ENCODE data around the gene RNF133.
"Not testable (repeated sequence)": the region's sequence is repeated elsewhere in the genome, so short reads cannot be mapped to it uniquely, and the experiment has no call there.

Gene RNF133

DNA sequence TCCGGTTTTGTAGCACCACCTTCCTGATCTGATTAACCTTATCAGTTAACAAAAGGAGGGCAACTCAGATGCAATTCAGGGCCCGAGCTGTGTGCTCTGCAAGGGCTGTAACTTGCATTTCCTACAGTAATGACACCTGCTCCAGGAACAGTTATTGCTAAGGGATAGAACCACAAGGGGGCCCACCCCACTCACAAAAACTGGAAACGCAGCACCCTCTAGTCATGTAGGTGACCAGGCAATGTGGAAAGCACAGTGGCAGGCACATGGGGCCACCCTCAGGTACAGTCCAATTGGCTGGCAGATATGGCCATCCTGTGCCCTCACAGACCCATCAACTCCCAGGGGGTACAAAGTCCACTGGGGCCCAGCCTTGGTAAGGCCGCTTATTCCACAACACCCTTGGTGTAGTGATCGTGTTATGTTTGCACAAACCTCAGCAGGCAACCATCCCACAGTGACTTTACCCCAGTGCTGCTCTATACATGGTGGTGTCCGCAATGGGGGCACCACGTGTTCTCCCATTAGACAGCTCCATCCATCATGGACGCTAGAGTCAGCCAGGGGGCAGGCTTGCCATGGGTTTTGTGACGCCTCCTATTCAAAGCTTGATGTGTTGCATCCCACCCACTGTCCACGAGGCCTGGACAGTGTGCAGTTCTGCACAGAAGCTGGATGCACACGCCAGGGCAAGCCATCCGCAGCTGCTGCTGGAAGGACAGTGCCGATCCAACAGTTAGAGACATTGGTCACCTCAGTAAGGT, 9.4 kb downstream of the RNF133 start:
- DNase-seq (ENCODE audit: low read depth, low spot score): no peak

DNA sequence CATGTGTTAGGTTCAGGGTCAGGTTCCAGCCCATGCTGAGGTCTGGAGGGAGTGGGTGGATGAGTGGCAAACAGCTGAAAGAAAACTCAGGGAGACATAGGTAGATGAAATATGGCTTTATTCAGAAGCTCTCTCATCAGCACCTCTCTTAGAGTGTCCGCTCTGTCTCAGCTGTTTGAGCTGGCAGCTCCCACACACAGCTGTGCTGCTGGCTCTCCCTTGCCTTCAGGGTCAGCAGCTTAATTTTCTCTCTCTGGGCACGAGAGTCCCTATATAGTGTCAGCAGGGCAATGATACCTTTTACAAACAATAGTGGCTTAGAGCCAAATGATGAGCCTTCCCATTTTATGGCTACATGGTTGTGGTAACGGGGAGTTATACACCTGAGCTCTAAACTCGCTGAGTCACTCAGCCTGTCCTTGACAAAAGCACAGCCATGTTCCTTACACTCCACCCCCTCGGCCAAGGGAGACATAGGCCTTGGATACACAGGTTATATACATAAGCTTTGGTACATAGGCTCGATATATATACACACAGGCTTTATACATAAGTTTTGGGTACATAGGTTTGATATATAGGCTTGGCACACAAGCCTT, 10.4 kb downstream of the RNF133 start:
- no peak for DNase-seq (ENCODE audit: low read depth, low spot score)

DNA sequence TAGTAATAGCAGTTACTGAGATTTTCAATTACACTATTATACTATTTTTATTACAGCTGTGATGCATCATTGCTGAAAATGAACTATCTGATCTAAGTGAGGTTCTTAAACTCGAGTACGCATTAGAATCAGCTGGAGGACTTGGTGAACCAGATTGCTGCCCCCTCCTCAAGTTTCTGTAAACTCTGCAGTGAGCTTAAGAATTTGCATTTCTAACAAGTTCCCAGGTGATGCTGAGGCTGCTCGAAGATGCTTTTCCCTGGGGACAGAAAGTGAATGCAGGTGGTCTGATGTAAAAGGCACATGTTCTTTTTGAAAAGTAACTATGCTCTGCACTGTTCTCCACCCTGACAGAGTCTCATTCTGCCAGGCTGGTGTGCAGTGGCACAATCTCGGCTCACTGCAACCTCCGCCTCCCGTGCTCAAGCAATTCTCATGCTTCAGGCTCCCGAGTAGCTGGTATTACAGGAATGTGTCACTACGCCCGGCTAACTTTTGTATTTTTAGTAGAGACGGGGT, 12.5 kb downstream of the RNF133 start:
- no peak for DNase-seq (ENCODE audit: low read depth, low spot score)

DNA sequence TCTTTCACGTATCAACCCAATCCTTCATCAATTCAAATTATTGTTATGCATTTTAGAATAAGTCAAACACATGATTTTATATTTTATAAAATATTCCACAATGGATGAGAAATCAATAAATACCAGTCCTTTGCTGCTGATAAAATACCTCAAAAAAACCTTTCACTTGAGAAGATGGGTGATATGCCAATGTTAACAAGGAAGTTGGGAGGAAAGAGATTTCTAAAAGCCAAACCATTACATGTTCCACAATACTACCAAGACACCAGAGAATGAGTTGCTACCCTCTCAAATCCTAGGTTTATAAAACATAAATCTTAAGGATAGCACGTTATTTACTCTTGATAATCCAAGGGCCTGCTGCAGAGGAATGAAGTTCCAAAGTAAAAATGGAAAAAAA, 14.4 kb downstream of the RNF133 start:
- DNase-seq (ENCODE audit: low read depth, low spot score): no peak

DNA sequence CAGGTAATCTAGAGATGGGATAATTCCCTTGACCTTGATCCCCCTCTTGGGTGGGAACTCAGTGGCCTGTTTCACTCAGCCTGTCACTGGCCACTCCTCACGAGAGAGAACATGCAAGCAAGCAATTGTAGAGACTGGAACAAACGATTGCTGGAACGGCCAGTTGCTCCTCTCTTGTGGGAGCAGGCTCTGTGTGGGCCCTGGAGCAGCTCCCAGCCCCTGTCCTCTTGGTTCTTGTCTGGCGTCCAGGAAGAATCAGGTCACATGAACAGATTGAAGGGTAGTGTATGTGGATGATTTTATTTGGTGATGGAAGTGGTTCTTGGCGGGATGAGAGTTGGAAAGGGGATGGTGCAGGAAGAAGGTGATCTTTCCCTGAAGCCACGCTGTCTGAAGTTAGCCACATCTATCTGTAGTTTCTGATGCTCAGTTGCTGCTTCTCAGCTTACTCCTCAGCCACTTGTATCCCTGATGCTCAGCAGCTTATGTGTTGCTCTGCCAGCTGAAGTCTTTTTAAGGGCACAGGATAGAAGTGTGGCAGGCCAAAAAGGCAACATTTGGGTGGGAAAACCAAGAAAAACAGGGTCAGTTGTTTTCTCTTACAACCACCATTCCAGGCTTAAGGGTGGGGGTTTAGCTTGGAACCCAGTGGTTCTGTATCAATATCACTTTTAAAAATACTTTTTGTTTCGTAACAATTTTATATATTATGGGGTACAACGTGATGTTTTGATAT, 15.9 kb downstream of the RNF133 start:
- no peak for DNase-seq (ENCODE audit: low read depth, low spot score)

DNA sequence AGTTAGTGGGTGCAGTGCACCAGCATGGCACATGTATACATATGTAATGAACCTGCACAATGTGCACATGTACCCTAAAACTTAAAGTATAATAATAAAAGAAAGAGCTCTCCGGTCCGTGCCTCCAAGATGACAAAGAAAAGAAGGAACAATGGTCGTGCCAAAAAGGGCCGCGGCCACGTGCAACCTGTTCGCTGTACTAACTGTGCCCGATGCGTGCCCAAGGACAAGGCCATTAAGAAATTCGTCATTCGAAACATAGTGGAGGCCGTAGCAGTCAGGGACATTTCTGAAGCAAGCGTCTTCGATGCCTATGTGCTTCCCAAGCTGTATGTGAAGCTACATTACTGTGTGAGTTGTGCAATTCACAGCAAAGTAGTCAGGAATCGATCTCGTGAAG, 17.7 kb downstream of the RNF133 start:
- DNase-seq (ENCODE audit: low read depth, low spot score): not testable (repeated sequence)

DNA sequence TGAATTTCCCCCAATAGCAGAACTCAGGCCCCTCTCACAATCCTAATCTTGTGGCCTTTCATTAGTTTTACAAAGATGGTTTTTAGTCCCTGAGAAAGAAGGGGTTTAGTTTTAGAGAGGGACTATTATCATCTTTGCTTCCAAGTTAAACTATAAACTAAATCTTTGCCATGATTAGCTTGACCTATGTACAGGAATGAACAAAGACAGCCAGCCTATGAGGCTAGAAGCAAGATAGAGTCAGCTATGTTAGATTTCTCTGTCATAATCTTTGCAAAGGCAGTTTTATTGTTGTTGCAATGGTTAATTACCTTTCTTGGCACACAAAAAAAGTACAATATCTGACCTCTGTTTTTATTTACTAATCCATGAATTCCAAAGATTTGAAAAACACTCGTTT, 19.1 kb downstream of the RNF133 start:
- DNase-seq (ENCODE audit: low read depth, low spot score): no peak

DNA sequence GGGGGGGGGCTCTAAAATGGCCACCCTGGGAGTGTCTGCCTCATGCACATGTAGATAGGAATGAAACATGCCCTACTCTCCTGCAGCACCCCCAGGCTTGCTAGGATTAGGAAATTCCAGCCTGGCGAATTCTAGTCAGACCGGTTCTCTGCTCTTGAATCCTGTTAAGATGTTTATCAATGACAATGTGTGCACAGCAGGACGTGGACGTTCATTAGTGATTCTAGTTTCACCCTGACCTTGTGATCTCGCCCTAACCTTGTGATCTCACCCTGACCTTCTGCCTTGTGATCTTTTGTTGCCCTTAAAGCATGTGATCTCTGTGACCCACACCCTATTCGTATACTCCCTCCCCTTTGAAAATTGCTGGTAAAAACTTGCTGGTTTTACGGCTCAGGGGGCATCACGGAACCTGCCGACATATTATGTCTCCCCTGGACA, 19.6 kb downstream of the RNF133 start:
- DNase-seq (ENCODE audit: low read depth, low spot score): not testable (repeated sequence)

DNA sequence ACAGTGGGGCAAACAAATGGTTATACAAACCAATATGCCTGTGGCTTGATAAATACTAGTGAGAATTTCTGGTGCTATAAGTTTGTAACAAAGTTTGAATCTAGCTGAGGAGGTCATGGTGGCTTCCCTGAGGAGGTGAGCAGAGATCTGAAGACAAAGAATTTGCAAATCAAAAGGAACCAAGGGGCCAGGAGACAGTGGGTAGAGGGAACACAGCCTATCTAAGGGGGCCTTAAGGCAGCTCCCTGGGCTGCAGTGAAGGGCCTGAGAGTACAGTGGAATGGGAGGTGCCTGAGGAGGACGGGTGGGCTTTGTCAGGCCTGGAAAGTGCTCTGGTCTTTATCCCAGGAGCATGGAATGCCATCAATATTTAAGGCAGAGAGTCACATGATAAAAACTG, 21.8 kb downstream of the RNF133 start:
- DNase-seq (ENCODE audit: low read depth, low spot score): no peak

DNA sequence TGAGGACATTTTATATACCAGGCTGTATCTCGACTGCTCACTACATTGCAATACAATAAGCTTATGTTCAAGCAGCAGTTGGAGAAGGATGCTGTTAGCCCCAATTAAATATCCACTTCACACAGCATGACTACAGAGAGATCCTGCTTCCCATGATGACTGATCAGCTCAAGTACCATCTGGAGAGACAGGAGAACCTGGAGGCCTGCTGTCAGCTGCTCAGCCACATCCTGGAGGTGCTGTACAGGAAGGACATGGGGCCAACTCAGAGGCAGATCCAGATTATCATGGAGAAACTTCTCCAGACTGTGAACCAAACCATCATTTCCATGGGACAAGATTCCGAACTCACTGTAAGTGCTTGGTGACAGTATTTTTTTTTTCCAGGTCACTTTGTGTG, 22.5 kb downstream of the RNF133 start:
- DNase-seq (ENCODE audit: low read depth, low spot score): no peak

DNA sequence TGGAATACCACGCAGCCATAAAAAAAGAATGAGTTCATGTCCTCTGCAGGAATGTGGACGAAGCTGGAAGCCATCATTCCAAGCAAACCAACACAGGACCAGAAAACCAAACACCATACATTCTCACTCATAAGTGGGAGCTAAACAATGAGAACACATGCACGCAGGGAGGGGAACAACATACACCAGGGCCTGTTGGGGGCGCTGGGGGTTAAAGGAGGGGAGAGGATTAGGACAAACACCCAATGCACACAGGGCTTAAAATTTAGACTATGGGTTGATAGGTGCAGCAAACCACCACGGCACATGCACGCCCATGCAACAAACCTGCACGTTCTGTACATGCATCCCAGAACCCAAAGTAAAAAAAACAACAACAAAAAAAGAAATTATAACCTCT, 23.3 kb downstream of the RNF133 start:
- DNase-seq (ENCODE audit: low read depth, low spot score): no peak

DNA sequence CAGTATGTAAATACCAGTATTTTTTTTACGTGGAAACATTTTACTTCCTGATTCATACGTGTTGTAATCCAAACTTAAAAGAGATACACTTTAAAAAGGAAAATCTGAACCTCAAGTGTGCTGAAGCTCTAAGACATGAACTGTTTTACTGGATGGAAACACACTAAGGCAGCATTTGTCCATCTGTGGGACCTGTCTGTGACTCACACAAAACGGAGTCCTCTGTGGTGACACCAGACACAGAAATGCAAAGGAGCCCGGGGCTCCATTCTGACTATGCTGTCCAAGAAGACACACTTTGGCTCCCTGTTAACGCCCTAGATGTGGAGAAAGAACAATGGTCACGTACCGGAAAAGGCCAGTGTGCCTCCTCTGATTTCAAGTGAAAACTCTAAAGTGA, 23.9 kb downstream of the RNF133 start:
- DNase-seq (ENCODE audit: low read depth, low spot score): no peak

DNA sequence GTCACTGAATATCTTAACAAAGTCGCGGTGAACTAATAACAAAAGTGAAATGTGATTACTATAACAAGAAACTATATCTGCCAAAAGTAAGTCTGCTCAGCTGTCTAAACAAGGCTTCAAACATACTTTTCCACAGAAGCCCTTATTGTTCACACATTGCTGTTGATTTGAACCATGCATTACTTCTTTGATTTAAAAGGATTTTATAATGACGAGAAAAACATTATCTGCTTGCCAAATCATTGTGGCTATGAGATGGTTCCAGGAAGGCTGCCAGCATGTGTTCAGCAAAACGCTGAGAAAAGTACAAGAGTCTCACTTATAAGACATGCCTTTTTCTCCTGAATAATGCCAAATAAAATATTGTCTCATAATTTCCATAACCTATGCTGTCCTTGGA, 24.4 kb downstream of the RNF133 start:
- DNase-seq (ENCODE audit: low read depth, low spot score): peak; percentile 50

DNA sequence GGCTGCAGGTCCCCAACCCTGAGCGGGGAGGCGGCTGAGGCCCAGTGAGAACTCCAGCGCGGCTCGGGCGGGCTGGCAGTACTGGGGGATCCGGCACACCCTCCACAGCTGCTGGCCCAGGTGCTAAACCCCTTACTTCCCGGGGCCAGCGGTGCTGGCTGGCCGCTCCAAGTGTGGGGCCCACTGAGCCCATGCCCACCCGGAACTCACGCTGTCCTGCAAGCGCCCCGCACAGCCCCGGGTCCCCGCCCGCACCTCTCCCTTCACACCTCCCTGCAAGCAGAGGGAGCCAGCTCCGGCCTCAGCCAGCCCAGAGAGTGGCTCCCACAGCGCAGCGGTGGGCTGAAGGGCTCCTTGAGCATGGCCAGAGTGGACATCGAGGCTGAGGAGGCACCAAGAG, 25.0 kb downstream of the RNF133 start:
- no peak for DNase-seq (ENCODE audit: low read depth, low spot score)

DNA sequence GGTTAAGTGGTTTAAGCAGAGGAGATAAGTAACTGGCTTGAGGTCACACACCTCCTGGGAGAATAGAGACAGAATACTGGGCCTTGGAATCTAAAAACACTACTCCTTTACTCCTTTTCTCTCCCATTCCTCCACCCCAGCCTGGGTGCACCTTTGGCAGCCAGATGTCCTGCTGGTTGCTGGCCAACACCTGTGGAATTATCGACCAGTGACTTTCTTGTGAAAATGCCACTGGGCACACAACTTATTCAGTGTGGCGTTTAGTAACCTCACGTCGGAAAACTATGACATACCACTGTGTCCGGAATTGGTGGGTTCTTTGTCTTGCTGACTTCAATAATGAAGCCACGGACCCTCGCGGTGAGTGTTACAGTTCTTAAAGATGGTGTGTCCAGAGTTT, 26.4 kb downstream of the RNF133 start:
- DNase-seq (ENCODE audit: low read depth, low spot score): no peak

DNA sequence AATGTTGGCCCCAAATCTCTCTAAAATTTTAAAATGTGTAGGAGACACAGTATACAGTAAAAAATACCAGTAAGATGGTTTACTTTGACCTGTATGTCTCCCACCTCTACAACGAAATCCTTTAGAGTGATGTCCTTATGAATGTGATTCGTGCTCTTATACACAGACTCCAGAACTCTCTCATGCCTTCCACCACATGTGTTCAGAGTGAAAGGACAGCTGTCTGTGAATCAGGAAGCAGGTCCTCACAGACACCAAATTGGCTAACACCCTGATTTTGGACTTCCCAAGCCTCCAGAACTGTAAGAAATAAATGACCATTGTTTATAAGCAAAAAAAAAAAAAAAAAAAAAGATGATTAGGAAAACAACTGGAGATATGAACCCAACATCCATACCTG, 35.2 kb downstream of the RNF133 start:
- no peak for DNase-seq (ENCODE audit: low read depth, low spot score)

DNA sequence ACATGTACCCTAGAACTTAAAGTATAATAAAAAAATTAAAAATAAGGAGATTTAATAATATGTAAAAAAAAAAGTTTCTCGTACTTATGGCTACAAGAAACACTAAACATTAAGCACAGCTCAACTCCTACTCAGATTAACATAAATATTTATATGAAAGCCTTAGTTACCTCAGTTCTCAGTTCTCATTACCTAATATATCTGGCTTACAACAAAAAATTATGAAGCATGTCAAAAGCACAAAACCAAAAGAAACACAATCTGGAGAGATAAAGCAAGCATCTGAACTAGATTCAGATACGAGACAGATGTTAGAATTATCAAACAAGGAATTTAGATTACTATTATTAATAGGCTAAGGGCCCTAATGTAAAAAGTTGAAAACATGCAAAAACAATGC, 40.1 kb downstream of the RNF133 start:
- no peak for DNase-seq (ENCODE audit: low read depth, low spot score)

DNA sequence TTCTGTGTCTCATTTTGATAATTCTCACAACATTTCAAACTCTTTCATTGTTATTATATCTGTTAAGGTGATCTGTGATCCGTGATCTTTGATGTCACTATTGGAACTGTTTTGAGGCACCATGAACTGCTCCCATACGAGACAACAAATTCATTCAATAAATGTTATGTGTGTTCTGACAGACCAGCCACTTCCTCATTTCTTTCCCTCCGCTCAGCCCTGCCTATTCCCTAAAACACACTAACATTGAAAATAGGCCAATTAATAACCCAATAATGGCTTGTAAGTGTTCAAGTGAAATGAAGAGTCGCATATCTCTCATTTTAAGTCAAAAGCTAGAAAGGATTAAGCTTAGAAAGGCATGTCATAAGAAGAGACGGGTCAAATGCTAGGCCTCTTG, 45.2 kb downstream of the RNF133 start:
- no peak for DNase-seq (ENCODE audit: low read depth, low spot score)

DNA sequence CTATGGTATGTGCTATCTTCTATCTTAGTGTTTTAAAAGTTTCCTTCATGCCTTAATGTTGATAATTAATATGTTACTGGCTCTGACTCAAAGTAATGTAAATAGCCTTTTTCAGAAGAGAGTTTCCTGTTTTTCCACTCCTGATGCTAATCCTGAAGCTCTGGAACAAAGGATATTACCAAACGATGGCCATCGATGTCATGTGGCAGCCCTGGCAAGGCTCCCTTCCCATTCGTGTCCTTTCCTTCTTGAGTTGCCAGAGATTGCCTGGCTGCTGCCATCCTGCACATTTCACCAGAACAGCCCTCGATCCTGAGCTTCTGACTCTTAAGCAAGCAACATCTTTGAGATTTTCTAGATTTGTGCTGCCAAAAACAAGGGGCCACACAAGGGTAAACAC, 46.0 kb downstream of the RNF133 start:
- DNase-seq (ENCODE audit: low read depth, low spot score): no peak

DNA sequence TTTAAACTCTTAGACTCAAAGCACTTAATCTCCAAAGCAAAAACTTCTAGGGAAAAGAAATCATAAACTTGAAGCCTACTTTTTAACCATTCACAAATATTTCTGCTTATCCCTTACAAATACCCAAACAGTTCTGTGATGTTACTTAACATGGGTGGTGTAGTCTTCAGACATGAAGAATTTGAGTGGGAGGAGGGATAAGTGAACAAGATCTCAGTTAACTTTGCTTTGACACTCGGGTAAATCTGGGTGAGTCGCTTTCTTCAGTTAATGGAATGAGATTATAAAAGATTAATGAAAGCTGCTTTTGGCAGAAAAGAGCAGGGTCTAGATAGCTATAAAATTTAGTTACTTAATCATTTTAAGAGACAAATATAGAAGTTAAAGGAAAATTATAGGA, 47.5 kb downstream of the RNF133 start:
- no peak for DNase-seq (ENCODE audit: low read depth, low spot score)

All from smooth muscle cell of the brain vasculature (primary cell).